NB4 (cell line): ENCODE results near the gene ADAMTSL1.

Source experiments
- DNase-seq: peaks from one replicate; pipeline ENCODE4 v3.0.0; 2010; ENCODE audit warnings: low read depth
- H3K4me3 ChIP-seq: one replicate; pipeline ENCODE4 v1.5.1; 2011; ENCODE audit warnings: mild to moderate bottlenecking, low read depth, low read length, moderate library complexity
- CTCF ChIP-seq: IDR thresholded peaks from one replicate; pipeline ENCODE4 v1.5.1; 2012; ENCODE audit warnings: low read depth, low read length
- MAX ChIP-seq: IDR thresholded peaks from 2 replicates; pipeline ENCODE4 v1.6.1; 2011; ENCODE audit warnings: low read depth, low read length
- MYC ChIP-seq: IDR thresholded peaks from 2 replicates; pipeline ENCODE4 v1.6.1; 2011; ENCODE audit warnings: low read depth, low read length
- POLR2A ChIP-seq: IDR thresholded peaks from 2 replicates; pipeline ENCODE4 v1.6.1; 2011; ENCODE audit warnings: mild to moderate bottlenecking; ENCODE audit not compliant: insufficient read length; ENCODE audit errors: extremely low read depth

The ADAMTSL1 gene

GRCh38 chr9:18707061-18707461 is 233.1 kb downstream of the ADAMTSL1 start:
- TF ChIP-seq MAX: no peak
- no peak for TF ChIP-seq POLR2A
- no peak for TF ChIP-seq CTCF
- TF ChIP-seq MYC: no peak

GRCh38 chr9:18707489-18708205 is 233.7 kb downstream of the ADAMTSL1 start:
- DNase-seq: no peak
- no peak overlapping the region for H3K4me3 ChIP-seq
- TF ChIP-seq POLR2A: no peak
- TF ChIP-seq MYC: no peak
- no peak for TF ChIP-seq CTCF
- no peak for TF ChIP-seq MAX

More at GRCh38 chr9:18707061-18707461, 233.1 kb downstream of the ADAMTSL1 start:
- H3K4me3 ChIP-seq: no peak overlapping the region
- no peak for DNase-seq

GRCh38 chr9:18708429-18708828 is 234.5 kb downstream of the ADAMTSL1 start:
- H3K4me3 ChIP-seq: no peak overlapping the region
- TF ChIP-seq POLR2A (no peak), MYC (no peak), MAX (no peak), CTCF (no peak)
- no peak for DNase-seq

- TF ChIP-seq MYC (no peak), CTCF (no peak), MAX (no peak), POLR2A (no peak)
- DNase-seq: no peak
- H3K4me3 ChIP-seq: no peak overlapping the region
These were observed 236.1 kb downstream of the ADAMTSL1 start for GRCh38 chr9:18710065-18710464.

GRCh38 chr9:18717759-18718158 is 243.8 kb downstream of the ADAMTSL1 start:
- no peak for DNase-seq
- H3K4me3 ChIP-seq: no peak overlapping the region
- TF ChIP-seq POLR2A (no peak), MYC (no peak), CTCF (no peak), MAX (no peak)
